Urinary bladder (tissue), 4 donors: ENCODE data around the gene CRTAC1. TPM values are rescaled to one million over a fixed set of nuclear protein-coding genes. Genes with fewer than 3 reads are reported as not detected.

ENCODE experiments used
- DNase-seq: peaks from one replicate; pipeline ENCODE4 v3.0.0-alpha.2; 2015; ENCODE audit errors: extremely low spot score
- H3K27ac ChIP-seq: one replicate; pipeline ENCODE4 v1.5.1; 2013; ENCODE audit warnings: low read depth, mild to moderate bottlenecking, moderate library complexity
- H3K36me3 ChIP-seq: one replicate; pipeline ENCODE4 v1.6.1; 2013; ENCODE audit warnings: mild to moderate bottlenecking, moderate library complexity; ENCODE audit not compliant: insufficient read depth
- H3K4me1 ChIP-seq: one replicate; pipeline ENCODE4 v1.6.1; 2013; ENCODE audit warnings: mild to moderate bottlenecking, moderate library complexity; ENCODE audit not compliant: insufficient read depth
- H3K4me3 ChIP-seq: one replicate; pipeline ENCODE4 v1.5.1; 2013; ENCODE audit warnings: low read depth, low read length
- WGBS: extraction: QIAGEN DNeasy Blood & Tissue Kit; methylation state at CpG from one replicate; pipeline ENCODE4 v1.1.7; 2013; 5-methylcytosine and 5-hydroxymethylcytosine counted together
- polyA plus RNA-seq: library from polyadenylated mRNA; stranded (reverse); fragments of 200-250 nt; gene quantifications from one replicate; pipeline ENCODE4 v1.2.3, GENCODE V29; 2013
- total RNA-seq: library from RNA; depleted of rRNA; stranded (reverse); fragments of >200 nt; gene quantifications from one replicate; pipeline ENCODE4 v1.2.3, GENCODE V29; 2014
- donor health status: healthy with polysubstance abuse.
- donor health status: healthy.

CRTAC1 gene
- total and polyA plus RNA-seq, 2 donors, result 3.7 to 7.5 TPM

- WGBS, result 40% methylated on average over 5 of the region's 5 CpGs
- Histone ChIP-seq H3K36me3 (no peaks in the 10 kb centered on the region), H3K4me1 (no peaks in the 10 kb centered on the region), H3K27ac (no peak overlapping the region), H3K4me3 (no peak overlapping the region)
- no peak for DNase-seq
Measured at GRCh38 chr10:97939446-97939990, 90.9 kb downstream of the CRTAC1 start.

- Histone ChIP-seq H3K4me1 (no peaks in the 10 kb centered on the region), H3K4me3 (no peak overlapping the region), H3K36me3 (no peaks in the 10 kb centered on the region), H3K27ac (no peak overlapping the region)
- WGBS, result 64% methylated on average over 8 of the region's 8 CpGs
- DNase-seq, result no peak
Measured at GRCh38 chr10:97937928-97938327, 92.5 kb downstream of the CRTAC1 start.

GRCh38 chr10:97937054-97937453 is 93.4 kb downstream of the CRTAC1 start:
- Histone ChIP-seq H3K27ac (no peak overlapping the region), H3K4me3 (no peak overlapping the region), H3K4me1 (no peaks in the 10 kb centered on the region), H3K36me3 (no peaks in the 10 kb centered on the region)
- no peak for DNase-seq
- 77% methylated on average over 5 of the region's 5 CpGs for WGBS

GRCh38 chr10:97936126-97936525 is 94.3 kb downstream of the CRTAC1 start:
- no peaks in the 10 kb centered on the region for H3K36me3 ChIP-seq
- no peak overlapping the region for H3K27ac ChIP-seq
- WGBS, result 90% methylated on average over 23 of the region's 23 CpGs
- DNase-seq, result no peak
- H3K4me3 ChIP-seq, result no peak overlapping the region
- no peaks in the 10 kb centered on the region for H3K4me1 ChIP-seq

- no peaks in the 10 kb centered on the region for H3K36me3 ChIP-seq
- no peak for DNase-seq
- no peak overlapping the region for H3K4me3 ChIP-seq
- WGBS, result 89% methylated on average over 10 of the region's 10 CpGs
- H3K27ac ChIP-seq, result no peak overlapping the region
- H3K4me1 ChIP-seq, result no peaks in the 10 kb centered on the region
Measured at GRCh38 chr10:97932932-97933530, 97.4 kb downstream of the CRTAC1 start.

GRCh38 chr10:97931041-97931440 is 99.4 kb downstream of the CRTAC1 start:
- Histone ChIP-seq H3K36me3 (no peaks in the 10 kb centered on the region), H3K4me1 (no peaks in the 10 kb centered on the region), H3K27ac (no peak overlapping the region), H3K4me3 (no peak overlapping the region)
- 57% methylated on average over 4 of the region's 4 CpGs for WGBS
- DNase-seq, result no peak

- WGBS, result 60% methylated on average over 6 of the region's 6 CpGs
- no peak for DNase-seq
Measured at GRCh38 chr10:97928897-97929296, 101.5 kb downstream of the CRTAC1 start.

GRCh38 chr10:97927622-97928021 is 102.8 kb downstream of the CRTAC1 start:
- DNase-seq, result no peak
- H3K36me3 ChIP-seq, result no peaks in the 10 kb centered on the region
- WGBS, result 17% methylated on average over 10 of the region's 10 CpGs
- no peaks in the 10 kb centered on the region for H3K4me1 ChIP-seq
- no peak overlapping the region for H3K27ac ChIP-seq
- no peak overlapping the region for H3K4me3 ChIP-seq

More at GRCh38 chr10:97928897-97929296, 101.5 kb downstream of the CRTAC1 start:
- no peak overlapping the region for H3K4me3 ChIP-seq
- H3K36me3 ChIP-seq, result no peaks in the 10 kb centered on the region
- H3K4me1 ChIP-seq, result no peaks in the 10 kb centered on the region
- no peak overlapping the region for H3K27ac ChIP-seq

- Histone ChIP-seq H3K36me3 (no peaks in the 10 kb centered on the region), H3K4me3 (no peak overlapping the region), H3K27ac (no peak overlapping the region), H3K4me1 (no peaks in the 10 kb centered on the region)
- no peak for DNase-seq
- 87% methylated on average over 13 of the region's 13 CpGs for WGBS
Measured at GRCh38 chr10:97926055-97926454, 104.4 kb downstream of the CRTAC1 start.

GRCh38 chr10:97925308-97925938 is 105.0 kb downstream of the CRTAC1 start:
- 89% methylated on average over 11 of the region's 11 CpGs for WGBS
- DNase-seq, result no peak
- H3K27ac ChIP-seq, result no peak overlapping the region

GRCh38 chr10:97924678-97925077 is 105.7 kb downstream of the CRTAC1 start:
- H3K27ac ChIP-seq, result no peak overlapping the region
- no peak for DNase-seq
- H3K4me3 ChIP-seq, result no peak overlapping the region
- H3K36me3 ChIP-seq, result no peaks in the 10 kb centered on the region
- no peaks in the 10 kb centered on the region for H3K4me1 ChIP-seq
- 70% methylated on average over 3 of the region's 3 CpGs for WGBS

More at GRCh38 chr10:97925308-97925938, 105.0 kb downstream of the CRTAC1 start:
- no peaks in the 10 kb centered on the region for H3K4me1 ChIP-seq
- H3K36me3 ChIP-seq, result no peaks in the 10 kb centered on the region
- H3K4me3 ChIP-seq, result no peak overlapping the region

- Histone ChIP-seq H3K4me3 (no peak overlapping the region), H3K4me1 (no peaks in the 10 kb centered on the region), H3K36me3 (no peaks in the 10 kb centered on the region), H3K27ac (no peak overlapping the region)
- 91% methylated on average over 5 of the region's 5 CpGs for WGBS
- DNase-seq, result no peak
Measured at GRCh38 chr10:97923476-97923875, 106.9 kb downstream of the CRTAC1 start.

- Histone ChIP-seq H3K4me3 (no peak overlapping the region), H3K4me1 (no peaks in the 10 kb centered on the region), H3K36me3 (no peaks in the 10 kb centered on the region), H3K27ac (no peak overlapping the region)
- no peak for DNase-seq
- WGBS, result 96% methylated on average over 13 of the region's 13 CpGs
Measured at GRCh38 chr10:97923057-97923456, 107.4 kb downstream of the CRTAC1 start.

- no peak overlapping the region for H3K4me3 ChIP-seq
- H3K36me3 ChIP-seq, result no peaks in the 10 kb centered on the region
- H3K4me1 ChIP-seq, result no peaks in the 10 kb centered on the region
- WGBS, result 58% methylated on average over 12 of the region's 12 CpGs
- H3K27ac ChIP-seq, result no peak overlapping the region
- no peak for DNase-seq
Measured at GRCh38 chr10:97922022-97922758, 108.2 kb downstream of the CRTAC1 start.
